Suppressor macrophage treated with lipopolysaccharide for 4 hours (primary cell): ENCODE data around the gene FHL3.

Source experiments
- DNase-seq: peaks from one replicate; pipeline ENCODE4 v3.0.0-alpha.2; 2020

FHL3 gene

DNA sequence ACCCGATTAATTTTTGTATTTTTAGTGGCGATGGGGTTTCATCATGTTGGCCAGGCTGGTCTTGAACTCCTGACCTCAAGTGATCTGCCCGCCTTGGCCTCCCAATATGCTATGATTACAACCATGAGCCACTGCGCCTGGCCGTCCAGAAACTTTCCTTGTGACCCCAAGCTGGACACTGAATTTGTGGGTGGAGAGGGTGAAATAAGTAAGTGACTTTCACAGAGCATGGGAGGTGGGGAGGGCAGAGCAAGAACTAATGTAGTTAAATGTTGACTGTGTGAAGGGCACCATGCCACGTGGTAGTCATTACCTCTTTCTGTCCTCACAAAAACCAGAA is 4.5 kb upstream of the FHL3 start:
- DNase-seq, result no peak

DNA sequence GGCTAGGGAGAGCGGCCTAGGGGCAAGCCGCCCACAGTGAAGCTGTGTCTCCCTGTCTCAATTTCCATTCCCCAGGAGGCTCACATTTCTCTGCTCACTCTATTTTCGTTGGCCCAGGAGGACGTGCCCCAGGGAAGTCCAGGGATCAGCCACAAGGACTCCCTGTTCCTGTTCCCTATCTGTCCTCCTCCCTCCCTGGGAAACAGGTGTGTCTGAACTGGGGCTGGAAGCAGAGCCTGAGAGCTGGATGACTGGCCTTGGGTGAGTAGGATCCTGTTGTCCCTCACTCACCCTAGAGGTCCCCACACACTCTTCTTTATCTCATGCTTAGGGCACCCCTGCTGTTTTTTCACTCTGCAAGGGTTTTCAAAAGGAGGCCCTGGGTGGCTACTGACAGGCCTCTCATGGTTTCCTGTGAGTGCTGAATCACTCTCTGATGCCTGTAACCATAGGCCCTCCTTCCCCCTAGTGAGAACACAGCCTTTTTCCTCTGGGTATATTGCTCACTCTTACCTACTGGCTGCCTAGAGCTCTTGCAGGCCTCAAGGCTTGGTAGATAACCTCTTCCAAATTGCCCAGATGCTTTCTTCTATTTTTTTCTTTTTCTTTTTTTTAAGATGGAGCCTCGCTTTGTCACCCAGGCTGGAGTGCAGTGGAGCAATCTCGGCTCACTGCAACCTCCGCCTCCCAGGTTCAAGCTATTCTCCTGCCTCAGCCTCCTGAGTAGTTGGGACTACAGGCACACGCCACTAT is 4.0 kb upstream of the FHL3 start:
- DNase-seq, result peak; percentile 56

DNA sequence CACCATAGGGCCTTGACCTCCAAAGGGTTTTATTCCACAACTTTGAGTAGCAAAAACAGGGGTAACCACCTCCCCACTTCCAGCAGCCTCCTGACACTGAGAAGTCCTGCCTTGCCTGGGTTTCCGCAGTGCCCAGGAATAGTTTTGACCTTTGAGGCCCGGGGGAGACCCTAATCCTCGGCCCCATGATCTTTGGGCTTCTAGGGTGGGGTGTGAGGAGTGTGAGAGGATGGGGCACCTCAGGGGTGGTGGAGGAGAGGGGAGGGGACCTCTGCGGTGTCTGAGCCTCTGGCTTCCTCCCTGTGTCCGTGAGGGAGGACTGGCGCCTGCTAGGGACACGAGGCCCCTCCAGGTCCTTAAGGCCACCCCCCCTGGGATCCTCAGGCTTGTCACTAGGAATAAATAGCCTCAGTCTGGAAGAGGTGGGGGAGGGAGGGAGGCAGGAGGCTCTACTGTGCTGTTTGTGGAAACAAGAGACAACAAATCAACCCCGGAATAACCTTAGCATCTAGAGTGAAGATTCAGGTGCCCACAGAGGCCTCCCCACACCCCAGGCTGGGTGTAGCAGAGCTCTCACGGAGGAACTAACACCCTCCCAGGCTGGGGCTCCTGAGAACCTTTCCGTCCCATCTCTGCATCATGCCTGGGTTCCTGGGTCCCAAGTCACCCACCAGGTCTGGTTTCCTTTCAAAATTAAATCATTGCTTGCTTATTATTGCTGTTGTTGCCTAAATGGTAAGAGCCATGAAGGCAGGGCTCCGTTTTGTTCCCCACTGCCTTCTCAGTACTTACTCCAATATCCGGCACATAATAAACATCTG is 904 bp upstream of the FHL3 start:
- DNase-seq, result no peak

DNA sequence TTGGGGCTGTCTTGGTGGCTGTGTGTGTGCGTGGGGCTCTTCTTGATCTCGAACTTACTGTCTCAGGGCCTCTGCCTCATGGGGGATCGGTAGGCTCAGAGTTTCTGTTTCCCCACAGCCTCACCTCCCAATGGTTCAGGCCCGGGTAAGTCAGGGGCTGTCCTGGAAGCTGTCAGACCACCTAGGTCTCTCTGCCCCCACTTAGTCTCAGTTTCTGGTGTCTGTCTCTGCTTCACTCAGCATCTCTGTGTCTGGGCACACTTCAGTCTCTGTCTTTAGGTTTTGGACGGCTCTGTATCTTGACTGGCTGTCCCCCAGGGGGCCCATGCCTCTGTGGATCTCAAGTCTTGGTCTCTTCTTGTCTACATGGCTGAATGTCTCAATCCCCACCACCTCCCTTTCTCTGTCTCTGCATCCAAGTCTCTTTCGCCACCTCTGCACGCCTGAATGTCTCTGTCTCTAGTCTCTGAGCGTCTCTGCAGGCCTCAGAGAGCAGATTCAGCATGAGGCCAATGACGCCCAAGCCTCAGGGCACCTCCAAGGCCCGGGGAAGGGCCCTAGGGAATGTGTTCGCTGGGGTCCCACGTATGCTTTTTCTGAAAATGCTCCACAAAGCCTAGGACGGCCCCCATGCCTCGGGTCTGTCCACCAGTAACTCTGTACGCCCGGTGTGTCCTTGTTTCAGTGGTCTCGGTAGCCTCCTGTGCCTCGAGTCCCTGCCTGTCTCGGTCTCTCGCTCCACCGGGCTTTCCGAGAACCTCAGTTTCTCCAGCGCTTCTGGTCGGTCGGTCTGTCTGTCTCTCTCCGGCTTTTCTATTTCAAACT is 818 bp downstream of the FHL3 start:
- peak; percentile 19 for DNase-seq

DNA sequence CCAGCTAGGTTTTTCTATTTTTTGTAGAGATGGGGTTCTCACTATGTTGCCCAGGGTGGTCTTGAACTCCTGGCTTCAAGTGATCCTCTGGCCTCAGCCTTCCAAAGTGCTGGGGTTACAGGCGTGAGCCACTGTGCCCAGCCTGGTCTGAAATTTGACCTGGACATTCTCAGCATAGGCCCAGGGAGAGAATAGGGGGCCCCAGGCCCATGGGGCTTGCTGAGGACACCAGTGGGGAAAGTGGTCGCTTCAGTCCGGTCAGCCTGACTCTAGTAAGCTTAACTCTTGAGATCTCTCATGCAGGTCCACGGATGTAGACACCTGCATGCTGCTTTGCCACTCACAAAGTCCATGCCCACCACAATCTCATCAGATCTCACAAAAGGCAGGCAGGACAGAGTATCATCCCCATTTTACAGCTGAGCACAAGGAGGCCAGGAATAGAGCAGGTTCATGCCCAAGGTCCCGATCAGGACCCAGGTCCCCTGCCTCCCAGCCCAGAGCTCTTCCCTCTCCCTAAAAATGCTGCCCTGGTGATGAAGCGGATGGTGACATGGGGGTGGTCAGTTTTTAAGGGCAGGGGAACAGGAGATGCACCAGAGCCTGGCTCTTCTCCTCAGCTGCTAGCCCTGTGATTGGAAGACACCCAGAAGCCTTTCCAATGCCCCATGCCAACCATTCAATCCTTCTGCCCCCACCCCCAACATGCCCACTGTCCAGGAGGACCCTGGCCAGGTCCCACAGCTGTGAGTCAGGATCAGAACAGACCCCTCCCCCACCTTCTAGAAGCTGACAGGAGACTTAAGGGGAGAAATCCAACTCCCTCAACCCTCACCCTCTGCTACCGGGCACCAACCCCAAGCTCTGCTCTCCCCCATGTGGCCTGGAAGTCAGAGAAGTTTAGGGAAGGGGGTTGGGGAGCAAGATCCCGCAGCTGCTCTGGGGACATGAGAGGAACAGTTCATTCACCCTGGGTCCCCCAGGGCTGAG is 1.8 kb downstream of the FHL3 start:
- no peak for DNase-seq

DNA sequence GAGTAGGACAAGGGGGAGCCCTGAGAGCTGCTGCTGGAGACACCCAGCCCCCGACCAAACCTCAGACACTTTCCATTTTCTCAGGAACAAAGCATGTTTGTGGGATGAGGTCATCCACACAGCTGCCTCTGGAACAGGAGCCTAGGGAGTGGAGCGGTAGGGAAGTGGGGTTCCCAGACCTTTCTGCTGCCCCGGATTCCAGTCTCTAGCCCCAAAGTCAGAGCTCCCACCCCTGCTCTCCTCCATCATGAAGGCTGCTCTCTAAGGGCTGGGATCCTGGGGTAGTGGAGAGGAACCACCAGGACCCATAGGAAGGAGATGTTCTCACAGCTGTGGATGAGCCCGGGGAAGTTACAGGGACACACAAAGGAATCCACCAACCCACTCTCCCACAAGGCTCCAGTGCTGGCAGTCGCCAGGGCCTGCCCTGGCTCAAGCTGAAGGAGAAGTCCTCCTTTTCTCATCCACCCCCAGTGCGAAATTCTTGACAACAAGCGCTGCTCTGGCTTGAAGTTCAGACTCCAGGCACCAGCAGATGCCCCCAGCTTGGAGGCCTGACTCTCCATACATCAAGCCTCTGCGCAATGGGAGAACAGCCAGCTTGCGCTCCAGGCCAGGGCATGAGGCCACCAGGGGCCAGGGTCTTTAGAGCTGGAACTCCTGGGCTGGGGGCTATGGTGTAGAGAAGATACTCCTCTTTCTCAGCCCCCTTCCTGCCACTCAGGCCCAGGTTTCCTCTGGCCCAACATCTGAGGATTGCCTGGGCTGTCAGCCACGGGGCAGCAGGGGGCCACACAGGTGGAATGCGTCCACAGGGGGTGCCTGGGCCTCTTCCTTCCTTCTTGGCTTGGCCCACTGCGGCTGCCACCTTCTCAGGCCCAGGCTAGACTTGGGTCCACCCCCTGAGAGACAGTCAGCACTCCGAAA is 4.5 kb downstream of the FHL3 start:
- peak; percentile 28 for DNase-seq

DNA sequence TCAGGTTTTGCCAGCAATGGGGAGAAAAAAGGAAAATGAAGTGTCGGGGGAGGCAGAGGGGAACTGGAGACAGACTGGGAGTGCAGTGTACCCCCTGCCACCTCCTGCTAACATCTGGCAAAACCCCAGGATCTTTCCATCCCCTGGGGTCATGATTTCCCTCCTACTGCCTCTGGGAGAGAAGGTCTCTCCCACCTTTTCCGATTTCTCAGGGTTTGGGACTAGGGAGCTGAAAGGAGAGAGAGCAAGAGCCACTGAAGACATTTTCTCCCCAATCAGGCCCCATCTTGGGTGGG is 5.1 kb downstream of the FHL3 start:
- DNase-seq, result no peak

DNA sequence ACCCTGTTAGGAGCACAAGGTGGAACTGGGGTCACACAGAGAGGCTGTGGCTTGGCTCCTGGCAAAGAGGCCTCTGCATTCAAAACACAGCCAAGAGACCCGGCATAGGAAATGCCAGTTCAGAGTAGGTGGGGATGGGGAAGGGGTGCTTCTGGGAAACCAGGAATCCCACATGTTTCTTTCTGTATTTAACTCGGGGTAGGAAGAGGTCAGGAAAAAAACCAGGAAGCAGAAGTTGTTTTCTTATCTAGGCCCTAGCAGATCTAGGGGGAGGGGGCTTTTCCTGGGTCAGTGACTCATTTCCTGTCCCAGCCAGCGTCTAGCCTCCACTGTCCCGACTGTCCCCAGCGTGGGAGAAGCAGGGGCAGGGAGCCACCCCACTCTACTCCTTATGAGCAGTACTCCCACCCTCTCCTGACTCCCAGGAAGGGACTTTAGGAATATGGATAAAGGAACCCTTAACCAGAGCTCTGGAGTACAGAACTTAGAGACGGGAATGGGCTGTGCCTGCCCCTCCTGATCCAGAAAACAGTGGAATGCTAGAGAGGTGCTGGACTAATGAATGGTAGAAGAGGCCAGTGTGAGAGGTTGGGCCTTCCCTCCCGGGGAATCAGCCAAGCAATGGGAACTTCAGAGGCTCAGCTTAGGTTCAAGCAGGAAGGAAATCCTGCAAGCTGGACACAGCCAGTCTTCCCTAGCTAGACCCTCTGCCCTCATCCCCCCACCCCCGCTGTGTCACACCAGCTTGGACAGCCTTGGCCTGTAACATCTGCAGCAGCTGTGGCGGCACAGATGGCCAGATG is 5.7 kb downstream of the FHL3 start:
- DNase-seq, result peak; percentile 56

DNA sequence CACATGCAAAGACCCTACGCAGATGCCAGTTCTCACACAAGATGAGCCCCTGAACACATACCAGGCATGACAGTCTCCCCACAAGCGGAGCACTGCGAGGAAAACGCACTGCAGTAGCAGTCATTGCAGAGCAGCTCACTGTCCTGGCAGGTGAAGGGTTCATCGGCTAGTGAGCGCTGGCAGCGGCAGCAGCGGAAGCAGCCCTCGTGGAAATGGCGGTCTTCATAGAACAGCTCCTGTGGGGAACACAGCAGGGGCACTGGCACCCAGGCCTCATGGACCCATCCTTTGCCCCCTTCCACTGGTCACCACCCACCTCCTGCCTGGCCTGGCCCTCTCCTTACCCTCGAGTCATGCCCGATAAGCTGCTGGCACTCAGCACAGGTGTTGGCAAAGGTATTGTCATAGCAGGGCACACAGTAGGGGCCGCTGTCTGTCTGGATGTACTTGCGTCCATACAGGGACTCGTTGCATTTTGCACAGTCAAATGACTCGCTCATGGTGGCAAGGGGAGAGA is 6.3 kb downstream of the FHL3 start:
- DNase-seq, result no peak

DNA sequence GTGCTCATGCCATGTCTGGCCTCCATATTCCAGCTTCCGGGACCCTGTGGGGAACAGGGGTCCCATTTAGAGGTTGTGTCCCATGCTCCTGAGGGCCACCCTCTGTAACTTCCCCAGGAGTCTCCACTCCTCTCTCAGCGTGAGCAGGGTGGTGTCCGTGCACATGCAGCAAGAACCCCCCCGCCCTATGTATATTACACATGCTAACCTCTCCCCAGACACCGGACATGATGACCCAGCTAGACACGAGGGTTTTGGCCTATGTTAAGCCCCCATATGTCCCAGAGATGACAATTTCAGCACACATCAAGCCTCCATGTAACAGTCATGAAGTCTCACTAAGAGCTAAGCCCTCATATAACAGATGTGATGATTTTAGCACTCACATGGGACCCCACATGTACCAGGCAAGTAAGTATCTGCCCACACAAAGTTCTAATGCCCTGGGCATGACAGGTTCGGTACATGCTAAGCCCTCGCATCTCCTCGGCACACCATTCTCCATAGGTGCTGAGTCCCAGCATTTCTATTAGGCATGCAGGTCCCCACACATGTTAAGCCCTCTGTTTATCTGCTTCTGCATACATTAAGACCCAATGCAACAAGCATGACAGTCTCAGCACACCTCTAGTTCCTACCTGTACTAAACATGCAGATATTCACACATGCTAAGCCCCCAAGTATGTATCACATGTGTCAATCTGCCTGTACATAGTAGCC is 7.1 kb downstream of the FHL3 start:
- no peak for DNase-seq

DNA sequence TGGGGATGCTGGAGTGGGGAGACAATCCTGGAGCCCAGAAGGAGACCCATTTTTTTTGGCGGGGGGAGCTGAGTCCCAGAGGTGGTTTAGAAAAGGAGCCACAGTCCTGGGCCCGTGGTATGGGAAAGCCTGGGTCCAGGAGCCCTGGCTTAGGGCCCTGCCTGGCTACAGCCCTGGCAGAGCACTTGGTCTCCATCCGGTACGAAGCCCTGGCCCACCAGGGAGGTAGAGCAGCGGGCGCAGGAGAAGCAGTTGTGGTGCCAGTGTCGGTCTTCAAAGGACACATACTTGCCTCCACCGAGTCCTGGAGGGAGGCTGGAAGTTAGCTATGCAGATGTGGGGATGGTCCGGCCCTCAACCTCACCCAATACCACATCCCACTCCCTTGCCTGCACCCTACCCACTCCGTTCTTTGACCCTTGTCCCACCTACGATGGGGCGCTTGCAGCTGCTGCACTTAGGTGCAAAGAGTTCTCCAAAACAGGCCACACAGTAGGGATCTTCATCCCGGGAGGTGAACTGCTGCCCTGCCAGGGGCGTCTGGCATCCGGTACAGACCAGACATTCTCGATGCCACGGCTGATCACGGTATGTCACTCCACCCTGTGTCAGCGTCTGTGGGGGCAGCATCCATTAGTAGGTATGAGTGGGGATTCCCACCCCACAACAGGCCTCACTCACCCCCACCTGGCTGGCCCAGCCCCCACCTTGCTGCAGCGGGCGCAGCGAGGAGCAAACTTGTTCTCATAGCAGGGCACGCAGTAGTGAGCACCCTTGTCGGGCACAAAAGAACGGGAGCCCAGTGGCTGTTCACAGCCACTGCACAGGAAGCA is 7.8 kb downstream of the FHL3 start:
- DNase-seq, result no peak

DNA sequence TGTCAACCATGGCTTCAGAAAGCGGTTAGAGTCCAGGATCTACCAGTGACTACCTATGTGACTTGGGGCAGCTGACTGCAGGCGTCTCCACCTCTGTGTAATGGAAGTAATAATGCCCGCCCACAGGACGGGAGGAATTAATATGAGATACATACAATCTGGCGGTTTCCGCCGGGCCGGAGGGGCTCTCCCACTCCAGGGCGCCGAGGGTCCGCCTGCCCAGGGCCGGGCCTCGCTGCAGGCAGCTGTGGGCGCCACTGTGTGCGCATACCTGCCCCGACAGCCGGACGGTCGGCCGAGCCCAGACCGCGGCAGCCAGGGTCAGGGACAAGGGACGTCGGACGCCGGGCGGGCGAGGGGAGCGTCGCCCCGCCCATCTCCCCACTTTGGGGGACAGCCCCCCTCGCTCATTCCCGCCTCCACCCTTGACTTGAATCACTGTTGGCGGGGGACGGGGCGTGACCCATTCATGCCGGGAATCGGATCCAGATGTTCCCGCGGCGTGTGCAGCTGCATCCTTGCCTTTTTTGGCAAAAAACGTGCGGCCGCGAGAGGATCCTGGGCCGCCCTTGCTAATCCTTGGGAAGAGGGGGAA is 9.5 kb downstream of the FHL3 start:
- DNase-seq, result peak; percentile 31

DNA sequence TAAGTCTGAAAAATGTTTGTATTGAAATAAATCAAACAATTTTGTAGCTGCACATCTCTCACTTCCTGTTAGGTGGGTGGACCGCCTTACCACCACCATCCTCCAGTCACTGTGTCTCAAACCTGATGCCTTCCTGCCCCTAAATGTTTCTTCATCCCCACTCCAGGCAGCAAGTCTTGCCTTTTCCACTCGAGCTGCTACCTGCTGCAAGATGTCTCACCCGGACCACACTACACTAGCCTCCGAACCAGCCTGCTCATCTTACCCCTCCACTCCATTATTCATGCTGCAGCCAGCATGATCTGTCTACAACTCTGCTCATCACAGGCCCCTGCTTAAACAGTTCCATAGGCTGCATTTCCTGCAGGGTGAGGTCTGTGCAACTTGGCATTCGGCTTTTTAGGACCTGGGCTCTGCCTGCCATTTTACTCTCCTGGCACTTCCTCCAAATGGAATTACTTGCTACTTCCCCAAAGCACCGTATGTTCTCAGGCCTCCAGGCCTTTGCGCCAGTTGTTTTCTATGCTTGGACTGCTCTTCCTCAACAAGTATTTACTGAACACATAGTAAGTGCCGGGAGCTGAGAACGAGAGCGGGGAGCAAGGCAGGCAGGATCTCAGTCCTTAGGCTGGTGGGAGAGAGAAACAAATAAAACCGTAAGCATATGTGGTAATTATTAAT is 10.3 kb downstream of the FHL3 start:
- peak; percentile 28 for DNase-seq

DNA sequence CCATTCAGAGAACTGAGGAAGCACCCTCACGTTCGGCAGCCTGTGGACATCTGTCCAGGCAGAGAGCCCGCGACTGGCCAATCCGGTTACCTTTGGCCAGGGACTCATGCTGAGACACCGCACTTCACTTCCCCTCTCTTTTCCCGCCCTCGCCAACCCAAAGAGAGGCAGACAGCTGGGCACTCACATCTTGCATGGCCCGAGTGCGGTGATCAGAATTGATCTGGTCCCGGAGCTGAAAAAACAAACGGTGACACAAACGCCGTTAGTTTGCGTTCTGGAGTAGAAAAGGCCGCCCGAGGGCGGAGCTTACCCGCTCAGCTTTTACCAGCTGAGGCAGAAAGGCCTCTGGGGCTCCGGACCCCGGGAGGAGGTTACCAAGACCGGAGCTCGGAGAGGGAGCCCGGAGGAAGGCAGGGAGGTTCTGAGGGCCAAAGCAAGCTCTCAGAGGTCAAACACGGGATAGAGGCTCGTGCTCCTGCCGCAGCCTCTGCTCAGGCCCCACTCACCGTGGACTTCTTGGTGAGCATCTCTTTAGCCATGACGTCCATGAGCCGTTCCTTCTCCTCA is 15.9 kb downstream of the FHL3 start:
- DNase-seq, result peak; percentile 48

DNA sequence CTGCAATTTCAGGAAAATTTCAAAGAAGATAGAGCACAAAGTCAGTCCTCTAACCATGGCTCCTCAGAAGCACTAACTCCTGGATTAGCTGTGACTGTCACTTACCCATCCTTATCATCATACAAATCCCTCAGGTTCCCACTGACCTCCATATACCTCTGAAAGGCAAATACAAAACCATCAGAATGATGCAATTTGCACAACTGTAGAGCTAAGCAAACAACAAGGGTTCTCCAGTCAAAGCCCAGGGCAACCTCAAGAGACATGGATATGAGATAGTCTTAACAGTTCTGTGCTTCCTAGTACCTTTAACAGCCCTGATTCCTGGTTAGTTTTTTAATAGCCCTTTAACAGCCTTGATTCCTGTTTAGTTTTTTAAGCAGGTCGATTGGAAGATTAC is 17.6 kb downstream of the FHL3 start:
- no peak for DNase-seq

DNA sequence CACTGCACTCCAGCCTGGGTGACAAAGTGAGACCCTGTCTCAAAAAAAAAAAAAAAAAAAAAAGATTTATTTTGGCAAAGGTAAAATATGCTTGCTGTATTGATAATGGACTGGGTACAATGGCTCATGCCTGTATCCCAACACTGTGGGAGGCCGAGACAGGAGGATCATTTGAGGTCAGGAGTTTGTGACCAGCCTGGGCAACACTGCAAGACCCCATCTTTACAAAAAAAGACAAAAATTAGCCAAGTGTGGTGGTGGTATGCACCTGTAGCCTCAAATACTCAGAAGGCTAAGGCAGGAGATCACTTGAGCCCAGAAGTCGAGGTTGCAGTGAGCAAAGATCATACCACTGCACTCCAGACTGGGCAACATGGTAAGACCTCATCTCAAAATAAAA is 21.8 kb downstream of the FHL3 start:
- DNase-seq, result no peak

DNA sequence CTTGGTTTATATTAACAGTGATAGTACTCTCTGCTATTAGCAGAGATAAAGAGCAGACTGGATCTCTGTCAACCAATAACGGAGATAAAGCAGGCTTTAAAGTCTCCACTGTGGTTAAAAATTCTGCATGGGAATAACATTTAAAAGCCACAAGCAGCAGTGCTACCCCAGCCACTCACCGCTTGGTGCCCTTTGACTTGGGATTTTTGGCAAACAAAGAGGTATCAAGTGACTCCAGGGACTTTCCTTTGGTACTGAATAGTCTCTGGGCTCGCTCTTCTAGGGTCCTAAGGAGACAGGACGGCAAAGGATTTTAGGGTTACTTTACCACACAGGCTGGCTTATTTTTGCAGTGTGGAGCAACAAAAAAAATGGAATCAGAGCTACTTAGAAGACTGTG is 26.8 kb downstream of the FHL3 start:
- DNase-seq, result no peak
